Measurements from ENCODE around the gene UTP3. TPM values are rescaled to one million over a fixed set of nuclear protein-coding genes. Genes with fewer than 3 reads are reported as not detected.

UTP3 gene
- total and polyA plus RNA-seq, 9 of the 15 experiments (the other 6 are each of a cell fraction or from before 2014, with no cell fraction given), result 11.9 to 69.3 (median 34.0) TPM

DNA sequence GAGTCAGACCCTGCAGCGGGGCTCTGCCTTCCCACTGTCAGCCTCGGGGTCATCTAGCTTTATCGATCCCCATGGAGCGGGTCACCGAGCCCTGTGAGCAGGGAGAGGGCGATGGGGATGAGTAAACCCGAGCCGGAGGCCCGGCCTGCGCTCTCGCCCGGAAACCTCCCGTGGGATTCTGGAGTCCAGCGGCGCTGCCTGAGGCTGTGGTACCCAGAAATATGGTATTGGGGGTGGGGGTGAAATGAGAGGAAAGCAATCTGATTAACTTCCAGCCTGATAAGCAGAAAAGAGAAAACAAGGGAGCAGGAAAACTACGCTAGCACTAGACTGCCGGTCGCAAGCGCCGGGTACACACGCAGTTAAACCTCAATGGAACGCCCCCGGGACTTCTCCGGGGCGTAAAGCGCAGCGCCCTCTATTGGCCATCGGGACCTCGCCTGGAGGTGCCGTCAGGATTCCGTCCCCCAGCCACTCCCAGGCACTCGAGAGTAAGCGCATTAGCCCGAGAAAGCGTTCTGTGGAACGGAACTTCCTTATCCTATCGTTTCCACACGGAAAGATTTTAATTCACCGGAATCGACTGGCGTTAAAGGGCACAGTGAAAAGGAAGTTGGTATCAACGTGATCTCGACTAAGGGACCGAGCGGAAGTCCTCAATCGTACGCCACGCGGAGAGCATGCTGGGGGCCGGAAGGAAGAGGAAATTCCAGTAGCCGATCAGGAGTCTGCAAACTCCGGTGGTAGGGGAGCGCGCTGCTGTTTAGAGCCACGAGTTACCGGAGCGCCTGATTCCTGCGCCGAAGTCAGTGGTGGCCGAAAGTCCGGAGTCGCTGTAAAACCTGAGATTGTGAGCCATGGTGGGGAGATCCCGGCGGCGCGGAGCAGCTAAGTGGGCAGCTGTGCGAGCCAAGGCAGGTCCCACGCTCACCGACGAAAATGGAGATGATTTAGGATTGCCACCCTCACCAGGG, at the start of gene UTP3 (continued):
- 0 out of 2 replicates have a peak, but pooled peaks have one; percentile 33 for TF ChIP-seq ZNF740 (CRISPR knock-in tag; IDR thresholded peaks at IDR 0.05)
- TF ChIP-seq ZNF740 (tag; IDR thresholded peaks at IDR 0.05), result 0 out of 4 replicates have a peak, but pooled peaks of 1 of the 2 experiments have one; percentile 22
- TF ChIP-seq ZNF780A (CRISPR knock-in tag; IDR thresholded peaks at IDR 0.05), result no peak
- no peak for TF ChIP-seq ZNF507 (tag; conservative IDR thresholded peaks at IDR 0.05)
- TF ChIP-seq ZNF3 (CRISPR knock-in tag; IDR thresholded peaks at IDR 0.05), result no peak
- no peak for TF ChIP-seq NR4A1 (CRISPR knock-in tag; IDR thresholded peaks at IDR 0.05)
- TF ChIP-seq NR4A1 (tag; IDR thresholded peaks at IDR 0.05), result no peak; the same call in 1 of the 2 replicates
- no peak for TF ChIP-seq NFIX (CRISPR knock-in tag; IDR thresholded peaks at IDR 0.05; ENCODE audit: low read depth)
- TF ChIP-seq HDAC2 (IDR thresholded peaks at IDR 0.05), result peak; percentile 90; the same call in 1 of the 2 replicates
- no peak for TF ChIP-seq ZNF224 (CRISPR knock-in tag; IDR thresholded peaks at IDR 0.05)
- TF ChIP-seq HNRNPUL1 (IDR thresholded peaks at IDR 0.05; ENCODE audit: low read length), result no peak
- no peak for TF ChIP-seq KHSRP (IDR thresholded peaks at IDR 0.05)
- peak; percentile 7 for TF ChIP-seq ZFP36 (IDR thresholded peaks at IDR 0.05; ENCODE audit: low read depth, low read length, partially characterized antibody)
- TF ChIP-seq MAFG (tag; conservative IDR thresholded peaks at IDR 0.05), result no peak
- TF ChIP-seq, protein P1, sequence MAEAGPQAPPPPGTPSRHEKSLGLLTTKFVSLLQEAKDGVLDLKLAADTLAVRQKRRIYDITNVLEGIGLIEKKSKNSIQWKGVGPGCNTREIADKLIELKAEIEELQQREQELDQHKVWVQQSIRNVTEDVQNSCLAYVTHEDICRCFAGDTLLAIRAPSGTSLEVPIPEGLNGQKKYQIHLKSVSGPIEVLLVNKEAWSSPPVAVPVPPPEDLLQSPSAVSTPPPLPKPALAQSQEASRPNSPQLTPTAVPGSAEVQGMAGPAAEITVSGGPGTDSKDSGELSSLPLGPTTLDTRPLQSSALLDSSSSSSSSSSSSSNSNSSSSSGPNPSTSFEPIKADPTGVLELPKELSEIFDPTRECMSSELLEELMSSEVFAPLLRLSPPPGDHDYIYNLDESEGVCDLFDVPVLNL (CRISPR knock-in tag; IDR thresholded peaks at IDR 0.05; ENCODE audit: low read depth), result no peak
- TF ChIP-seq ZBTB17 (CRISPR knock-in tag; IDR thresholded peaks at IDR 0.05), result no peak
- TF ChIP-seq SPI1 (IDR thresholded peaks at IDR 0.05; ENCODE audit: borderline replicate concordance, low read depth, low read length), result peak; percentile 75
- TF ChIP-seq, protein P2, sequence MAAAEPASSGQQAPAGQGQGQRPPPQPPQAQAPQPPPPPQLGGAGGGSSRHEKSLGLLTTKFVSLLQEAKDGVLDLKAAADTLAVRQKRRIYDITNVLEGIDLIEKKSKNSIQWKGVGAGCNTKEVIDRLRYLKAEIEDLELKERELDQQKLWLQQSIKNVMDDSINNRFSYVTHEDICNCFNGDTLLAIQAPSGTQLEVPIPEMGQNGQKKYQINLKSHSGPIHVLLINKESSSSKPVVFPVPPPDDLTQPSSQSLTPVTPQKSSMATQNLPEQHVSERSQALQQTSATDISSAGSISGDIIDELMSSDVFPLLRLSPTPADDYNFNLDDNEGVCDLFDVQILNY (CRISPR knock-in tag; IDR thresholded peaks at IDR 0.05), result no peak
- TF ChIP-seq EZH2 (IDR thresholded peaks at IDR 0.05; ENCODE audit: borderline replicate concordance, low read depth, low read length), result no peak
- TF ChIP-seq TAF9B (IDR thresholded peaks at IDR 0.05; ENCODE audit: partially characterized antibody), result peak; percentile 69
- TF ChIP-seq, protein P3, sequence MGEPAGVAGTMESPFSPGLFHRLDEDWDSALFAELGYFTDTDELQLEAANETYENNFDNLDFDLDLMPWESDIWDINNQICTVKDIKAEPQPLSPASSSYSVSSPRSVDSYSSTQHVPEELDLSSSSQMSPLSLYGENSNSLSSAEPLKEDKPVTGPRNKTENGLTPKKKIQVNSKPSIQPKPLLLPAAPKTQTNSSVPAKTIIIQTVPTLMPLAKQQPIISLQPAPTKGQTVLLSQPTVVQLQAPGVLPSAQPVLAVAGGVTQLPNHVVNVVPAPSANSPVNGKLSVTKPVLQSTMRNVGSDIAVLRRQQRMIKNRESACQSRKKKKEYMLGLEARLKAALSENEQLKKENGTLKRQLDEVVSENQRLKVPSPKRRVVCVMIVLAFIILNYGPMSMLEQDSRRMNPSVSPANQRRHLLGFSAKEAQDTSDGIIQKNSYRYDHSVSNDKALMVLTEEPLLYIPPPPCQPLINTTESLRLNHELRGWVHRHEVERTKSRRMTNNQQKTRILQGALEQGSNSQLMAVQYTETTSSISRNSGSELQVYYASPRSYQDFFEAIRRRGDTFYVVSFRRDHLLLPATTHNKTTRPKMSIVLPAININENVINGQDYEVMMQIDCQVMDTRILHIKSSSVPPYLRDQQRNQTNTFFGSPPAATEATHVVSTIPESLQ (CRISPR knock-in tag; IDR thresholded peaks at IDR 0.05), result no peak
- TF ChIP-seq GABPB1 (CRISPR knock-in tag; IDR thresholded peaks at IDR 0.05), result peak; percentile 99
- no peak; the same call in 1 of the 2 replicates for TF ChIP-seq GABPB2 (CRISPR knock-in tag; conservative IDR thresholded peaks at IDR 0.05)
- 0 out of 2 replicates have a peak, but pooled peaks have one; percentile 56 for TF ChIP-seq SMAD3 (CRISPR knock-in tag; conservative IDR thresholded peaks at IDR 0.05)
- peak; percentile 81 for TF ChIP-seq KLF13 (tag; IDR thresholded peaks at IDR 0.05; ENCODE audit: borderline replicate concordance, low read depth)

Measured in K562 (cell line).